Activated effector memory CD4-positive, alpha-beta T cell treated with Interleukin-2 at 50 U/mL for 16 hours (primary cell): Measurements from ENCODE around the gene SH2D3A.
A peak's percentile ranks its signal among the peaks of the same experiment; 100 is the strongest.
"Not testable (repeated sequence)": the region's sequence is repeated elsewhere in the genome, so short reads cannot be mapped to it uniquely, and the experiment has no call there.

Source experiments
- DNase-seq: peaks from one replicate; pipeline ENCODE4 v3.0.0-alpha.2; 2020

Gene SH2D3A

DNA sequence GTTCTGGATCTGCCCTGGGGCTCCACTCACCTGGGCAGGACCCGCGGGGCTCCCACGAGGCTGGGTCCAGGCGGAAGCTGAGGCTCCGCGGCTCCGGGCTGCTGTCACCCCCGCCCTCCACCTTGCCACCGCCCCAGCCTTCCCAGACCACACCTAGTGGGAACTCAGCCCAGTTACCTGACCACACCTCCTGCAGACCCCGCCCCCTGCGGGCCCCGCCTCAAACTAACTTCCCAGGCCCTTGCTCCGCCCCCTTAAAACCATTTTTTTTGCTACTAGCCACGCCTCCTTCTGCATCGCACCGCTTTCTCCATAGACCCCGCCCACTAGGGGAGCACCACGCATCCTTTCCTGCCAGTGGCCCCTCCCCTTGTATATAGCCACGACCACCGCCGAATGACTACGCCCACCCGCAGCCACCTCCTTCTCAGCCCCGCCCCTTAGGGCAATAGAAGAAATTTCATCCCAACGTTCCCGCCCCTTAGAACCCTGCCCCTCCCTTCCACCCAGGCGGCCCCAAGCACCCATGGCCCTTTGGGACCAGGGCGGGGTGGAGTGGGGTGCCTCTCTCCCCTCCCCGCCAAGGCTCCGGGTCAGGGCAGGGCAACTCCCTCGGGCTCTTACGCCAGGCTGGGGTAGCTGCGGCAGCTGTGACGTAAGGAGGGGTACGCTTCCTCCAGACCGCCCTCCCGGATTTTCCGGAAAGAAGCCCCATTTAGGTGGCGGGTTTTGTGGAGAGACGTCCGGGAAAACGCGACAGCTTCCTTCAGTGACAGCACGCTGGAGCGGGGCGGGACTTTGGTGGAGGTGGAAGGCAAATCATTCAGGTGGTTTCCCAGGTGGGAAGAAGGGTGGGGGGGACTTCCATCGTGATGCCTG, at the start of gene SH2D3A:
SH2D3A (minus strand) TSS at position 79 of the 879 bp plus-strand sequence. CDS start 3,687 bp downstream, outside the sequence.
- DNase-seq: peak; percentile 91

DNA sequence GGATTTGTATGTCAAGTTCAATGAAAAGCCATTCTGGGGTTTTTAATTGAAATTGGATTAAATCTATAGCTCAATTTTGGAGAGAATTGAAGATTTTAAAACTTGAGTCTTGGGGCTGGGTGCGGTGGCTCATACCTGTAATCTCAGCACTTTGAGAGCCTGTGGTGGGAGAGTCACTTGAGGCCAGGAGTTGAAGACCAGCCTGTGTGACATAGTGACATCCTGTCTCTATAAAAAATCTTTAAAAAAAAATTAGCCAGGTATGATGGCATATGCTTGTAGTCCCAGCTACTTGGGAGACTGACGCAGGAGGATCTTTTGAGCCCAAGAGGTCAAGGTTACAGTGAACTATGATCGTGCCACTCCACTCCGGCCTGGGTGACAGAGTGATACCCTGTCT, 46.4 kb upstream of the SH2D3A start:
- DNase-seq: no peak

DNA sequence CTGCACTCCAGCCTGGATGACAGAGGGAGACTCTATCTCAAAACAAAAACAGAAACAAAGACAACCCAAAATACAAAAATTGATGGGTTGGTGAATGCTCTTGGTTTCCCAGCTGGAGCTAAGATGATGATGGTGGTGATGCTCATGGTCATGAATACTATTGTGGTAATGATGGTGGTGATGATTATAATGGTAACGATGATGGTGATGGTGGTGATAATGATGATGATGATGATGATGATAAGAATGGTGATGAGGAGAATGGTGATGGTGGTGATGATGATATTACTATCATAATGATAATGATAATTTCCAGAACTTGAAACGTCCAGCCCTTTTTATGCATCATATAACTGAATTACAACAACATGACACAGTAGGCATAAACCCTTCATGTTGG, 45.4 kb upstream of the SH2D3A start:
- no peak for DNase-seq

DNA sequence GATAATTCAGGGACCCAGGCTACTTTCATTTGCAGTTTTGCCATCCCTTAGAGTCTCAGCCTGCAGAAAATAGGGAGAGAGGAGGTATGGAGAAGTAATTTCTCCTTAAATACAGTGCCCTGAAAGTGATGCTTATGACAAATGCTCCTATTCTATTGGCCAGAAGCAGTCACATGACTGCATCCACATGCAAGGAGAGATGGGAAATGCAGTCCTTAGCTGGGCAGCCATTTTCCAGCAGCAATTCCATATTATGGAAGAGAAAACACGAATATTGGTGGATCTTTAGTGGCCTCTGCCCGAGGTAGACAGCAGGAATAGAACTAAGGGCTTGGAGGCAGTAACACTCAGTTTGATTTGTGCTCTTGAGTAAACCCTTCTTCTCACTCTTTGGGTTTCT, 44.7 kb upstream of the SH2D3A start:
- DNase-seq: no peak

DNA sequence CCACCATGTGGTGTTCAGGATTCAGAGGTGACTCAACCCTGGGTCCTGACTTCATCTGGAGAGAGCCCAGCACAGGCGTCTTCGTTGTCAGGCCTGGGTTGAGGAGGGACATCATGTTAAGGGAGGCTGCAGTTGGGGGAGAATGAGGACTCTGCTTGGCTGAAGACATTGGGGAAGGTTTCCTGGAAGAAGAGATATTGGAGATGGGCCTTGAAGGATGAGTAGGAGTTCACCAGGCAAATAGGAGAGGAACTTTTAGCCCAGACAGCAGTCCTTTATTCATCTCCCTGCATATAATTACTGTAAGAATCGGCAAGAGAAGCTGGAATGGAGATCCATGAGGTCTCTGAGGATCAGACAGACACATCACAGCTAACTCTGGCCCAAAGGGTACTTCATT, 44.1 kb upstream of the SH2D3A start:
- no peak for DNase-seq

DNA sequence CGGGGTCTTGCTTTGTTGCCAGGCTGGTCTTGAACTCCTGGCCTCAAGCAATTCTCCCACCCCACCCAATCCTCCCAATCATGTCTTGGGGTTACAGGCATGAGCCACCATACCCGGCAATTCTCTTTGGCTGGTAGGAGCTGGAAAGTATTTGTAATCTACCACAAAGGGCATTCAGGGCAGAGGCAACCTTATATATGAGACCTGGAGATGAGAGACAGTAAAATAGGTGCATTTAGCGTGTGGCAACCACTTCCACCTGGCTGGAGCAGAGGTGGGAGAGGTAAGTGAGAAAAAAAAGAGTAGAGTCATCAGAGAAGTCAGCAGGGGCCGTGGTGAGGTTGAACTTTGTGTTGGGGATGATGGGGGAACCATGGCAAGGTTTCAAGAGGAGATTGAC, 42.0 kb upstream of the SH2D3A start:
- DNase-seq: no peak

DNA sequence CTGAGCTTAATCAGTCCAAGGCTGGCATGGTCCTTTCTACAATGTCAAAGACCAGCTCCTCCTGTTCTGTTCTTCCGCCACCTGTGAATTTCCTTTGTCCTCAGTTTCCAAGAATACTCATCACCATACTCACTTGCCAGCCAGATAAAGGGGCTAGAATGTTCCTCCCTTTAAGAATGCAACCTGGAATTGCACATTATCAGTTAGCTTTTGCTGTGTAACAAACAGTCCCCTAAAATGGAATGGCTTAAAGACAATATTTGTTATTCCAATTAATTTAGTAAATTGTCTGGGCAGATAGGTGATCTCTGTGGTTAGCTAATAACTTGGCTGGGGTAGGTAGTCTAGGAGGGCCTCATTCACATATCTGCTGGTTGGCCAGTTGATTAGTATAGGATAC, 41.3 kb upstream of the SH2D3A start:
- DNase-seq: no peak

DNA sequence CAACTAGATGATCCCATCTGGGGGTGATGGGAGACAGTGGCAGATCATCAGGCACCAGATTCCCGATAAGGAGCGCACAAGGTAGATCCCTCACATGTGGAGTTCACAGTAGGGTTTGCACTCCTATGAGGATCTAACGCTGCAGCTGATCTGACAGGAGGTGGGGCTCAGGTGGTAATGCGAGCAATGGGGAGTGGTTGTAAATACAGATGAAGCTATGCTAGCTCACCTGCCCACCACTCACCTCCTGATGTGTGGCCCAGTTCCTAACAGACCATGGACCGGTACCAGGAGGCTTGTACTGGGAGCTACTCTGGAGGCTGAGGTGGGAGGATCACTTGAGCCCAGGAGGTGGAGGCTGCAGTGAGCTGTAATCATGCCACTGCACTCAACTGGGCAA, 40.1 kb upstream of the SH2D3A start:
- no peak for DNase-seq

DNA sequence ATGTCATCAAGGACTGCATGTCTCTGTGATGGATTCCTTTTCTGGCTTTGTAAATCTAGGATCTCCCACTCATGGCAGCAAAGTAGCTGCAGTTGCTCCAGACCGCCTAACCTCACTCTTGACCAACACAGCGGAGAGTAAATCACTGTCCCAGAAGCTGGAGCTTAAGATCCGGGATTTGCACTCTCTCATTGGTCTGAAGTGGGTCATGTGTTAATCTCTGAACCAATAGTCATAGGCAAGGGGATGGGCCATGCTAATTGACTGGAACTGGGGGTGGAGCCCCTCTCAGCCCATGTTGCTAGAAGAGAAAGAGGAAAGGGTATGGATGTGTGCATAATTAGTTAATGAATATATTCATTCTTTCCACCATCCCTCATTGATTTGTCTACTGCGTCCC, 39.3 kb upstream of the SH2D3A start:
- DNase-seq: no peak

DNA sequence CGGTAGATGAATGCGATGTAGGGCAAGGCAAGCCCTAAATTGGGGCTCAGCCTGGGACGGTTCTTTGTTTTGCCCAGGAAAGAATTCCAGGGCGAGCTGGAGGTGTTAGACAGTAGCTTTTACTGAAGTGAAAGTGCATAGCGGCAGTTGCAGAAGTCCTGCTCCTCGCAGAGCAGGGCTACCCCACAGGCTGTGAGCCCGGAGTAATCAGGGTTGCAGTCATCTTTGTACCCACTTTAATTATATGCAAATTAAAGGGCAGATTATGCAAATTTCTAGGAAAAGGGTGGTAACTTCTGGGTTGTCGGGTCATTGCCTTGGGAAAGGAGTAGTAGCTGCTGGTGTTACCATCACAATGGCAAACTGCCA, 35.8 kb upstream of the SH2D3A start:
- no peak for DNase-seq

DNA sequence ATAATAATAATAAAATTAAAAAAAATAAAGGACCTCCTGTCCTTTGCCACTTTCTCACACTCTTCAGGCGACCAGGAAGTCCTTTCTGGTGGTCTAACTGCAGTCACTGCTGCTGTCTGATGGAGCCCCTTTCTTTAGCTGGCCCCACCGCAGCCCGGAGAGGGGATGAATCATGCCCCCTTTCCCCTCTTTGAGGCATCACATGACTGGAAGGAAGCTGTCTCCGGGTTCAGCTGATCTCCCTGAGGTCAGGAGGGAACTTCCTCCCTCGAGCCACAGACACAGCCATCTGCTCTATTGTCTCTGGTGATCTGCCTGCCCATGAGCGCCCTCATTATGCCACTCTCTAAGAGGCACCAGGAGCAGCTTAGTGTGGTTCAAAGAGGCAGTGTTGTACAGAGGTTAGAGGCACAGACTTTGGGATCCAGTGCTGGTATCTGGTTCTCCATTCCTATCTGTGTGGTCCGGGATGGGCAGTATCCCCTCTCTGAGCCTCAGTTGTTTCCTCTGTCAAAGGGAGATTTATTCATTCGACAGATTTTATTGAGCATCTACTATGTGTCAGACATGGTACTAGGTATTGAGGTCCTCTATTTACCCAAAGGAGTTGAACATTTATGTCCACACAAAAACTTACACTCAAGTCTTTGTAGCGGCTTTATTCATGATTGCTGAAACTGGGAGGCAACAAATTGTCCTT, 35.3 kb upstream of the SH2D3A start:
- peak; percentile 45 for DNase-seq

DNA sequence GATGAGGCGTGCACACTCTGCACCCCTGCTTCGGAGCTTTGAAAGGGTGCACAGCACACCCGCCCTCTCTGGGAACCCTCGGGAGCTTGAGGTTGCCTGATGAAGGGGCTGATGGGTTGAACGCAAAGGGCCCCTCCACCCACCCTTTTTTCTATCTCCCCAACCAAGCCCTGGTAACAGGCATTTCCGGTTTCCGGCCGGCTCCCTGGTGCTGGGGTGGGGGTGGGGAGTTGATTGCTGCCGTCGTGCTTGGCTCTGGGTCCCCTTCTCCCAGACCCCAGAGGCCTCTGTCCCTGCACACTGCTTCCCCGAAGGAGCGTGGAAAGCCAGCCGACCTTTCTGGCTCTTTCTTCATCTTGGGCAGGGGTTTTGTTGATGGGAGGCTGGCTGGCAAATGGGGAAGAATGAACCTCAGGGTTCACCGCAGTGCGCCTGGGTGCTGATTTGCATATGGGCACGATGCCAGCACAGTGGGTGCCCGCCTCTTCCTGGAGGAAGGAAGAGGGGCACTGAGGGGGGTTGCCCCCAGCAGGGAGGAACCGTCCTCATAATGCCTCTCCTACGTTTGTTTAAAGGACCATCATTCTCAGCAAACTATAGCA, 34.4 kb upstream of the SH2D3A start:
- DNase-seq: peak; percentile 75

DNA sequence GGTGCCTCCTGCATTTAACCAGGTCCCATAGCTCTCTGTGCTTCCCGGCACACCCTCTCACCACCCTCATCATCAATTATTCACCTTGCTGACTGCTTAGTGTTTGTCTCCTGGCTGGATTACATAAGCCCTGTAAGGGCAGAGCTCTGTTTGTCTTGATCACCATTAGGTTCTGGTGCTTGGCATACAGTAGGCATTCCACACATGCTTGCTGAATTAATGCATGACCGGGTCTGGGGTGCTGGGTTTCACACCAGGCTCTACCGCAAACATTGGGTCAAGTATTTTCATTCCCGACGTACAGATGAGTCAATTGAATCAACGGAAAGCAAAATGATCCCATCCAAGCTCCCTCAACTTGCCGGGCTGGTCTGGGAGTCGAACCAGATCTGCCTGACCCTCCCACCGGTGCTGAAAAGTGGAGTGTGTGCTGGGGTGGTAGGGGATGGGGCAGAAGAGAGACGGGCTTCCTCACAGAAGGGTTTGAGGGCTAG, 33.8 kb upstream of the SH2D3A start:
- no peak for DNase-seq

DNA sequence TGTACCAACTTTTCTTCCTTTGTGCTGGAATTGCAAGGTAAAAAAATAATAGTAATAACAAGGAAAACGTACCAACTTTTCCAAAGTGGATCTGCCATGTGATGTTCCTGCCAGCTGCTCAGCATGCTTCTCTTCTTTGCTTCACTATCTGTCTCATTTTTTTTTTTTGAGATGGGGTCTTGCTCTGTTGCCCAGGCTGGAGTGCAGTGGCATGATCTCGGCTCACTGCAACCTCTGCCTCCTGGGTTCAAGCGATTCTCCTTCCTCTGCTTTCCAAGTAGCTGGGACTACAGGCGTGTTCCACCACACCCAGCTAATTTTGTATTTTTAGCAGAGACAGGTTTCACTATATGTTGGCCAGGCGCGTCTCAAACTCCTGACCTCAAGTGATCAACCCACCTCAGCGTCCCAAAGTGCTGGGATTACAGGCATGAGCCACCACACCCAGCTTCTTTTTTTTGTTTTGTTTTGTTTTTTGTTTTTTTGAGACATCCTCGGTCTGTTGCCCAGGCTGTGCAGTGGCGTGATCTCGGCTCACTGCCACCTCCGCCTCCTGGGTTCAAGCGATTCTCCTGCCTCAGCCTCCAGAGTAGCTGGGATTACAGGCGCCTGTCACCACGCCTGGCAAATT, 33.0 kb upstream of the SH2D3A start:
- not testable (repeated sequence) for DNase-seq

DNA sequence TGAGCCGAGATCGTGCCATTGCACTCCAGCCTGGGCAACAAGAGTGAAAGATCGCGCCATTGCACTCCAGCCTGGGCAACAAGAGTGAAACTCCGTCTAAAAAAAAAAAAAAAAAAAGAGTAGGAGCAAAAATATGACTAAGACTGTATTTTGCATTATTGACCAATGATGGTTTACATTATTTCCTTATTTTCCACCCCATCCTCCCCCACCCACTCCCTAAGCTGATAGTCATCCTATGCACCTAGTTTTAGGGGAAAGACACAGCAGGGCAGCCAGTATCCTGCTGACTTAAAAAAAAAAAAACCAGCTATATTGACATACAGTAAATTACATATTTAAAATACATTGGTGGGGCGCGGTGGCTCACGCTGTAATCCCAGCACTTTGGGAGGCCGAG, 30.4 kb upstream of the SH2D3A start:
- no peak for DNase-seq

DNA sequence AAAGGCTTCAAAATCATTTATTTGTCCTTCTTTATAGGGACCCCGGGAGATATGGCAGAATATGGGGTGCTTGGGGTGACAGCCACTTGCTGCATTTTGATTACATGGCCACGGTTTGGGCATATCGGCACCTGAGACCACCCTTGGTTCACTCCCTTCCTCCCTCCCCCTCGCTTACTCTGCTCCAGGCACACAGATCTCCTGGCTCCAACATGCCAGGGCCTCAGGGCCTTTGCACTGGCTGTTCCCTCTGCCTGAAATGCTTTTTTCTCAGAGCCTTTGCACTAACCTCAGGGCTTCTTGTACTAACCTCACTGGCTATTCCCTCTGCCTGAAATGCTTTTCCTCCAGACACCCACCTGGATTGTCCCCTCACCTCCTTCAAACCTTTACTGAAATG, 29.0 kb upstream of the SH2D3A start:
- no peak for DNase-seq

DNA sequence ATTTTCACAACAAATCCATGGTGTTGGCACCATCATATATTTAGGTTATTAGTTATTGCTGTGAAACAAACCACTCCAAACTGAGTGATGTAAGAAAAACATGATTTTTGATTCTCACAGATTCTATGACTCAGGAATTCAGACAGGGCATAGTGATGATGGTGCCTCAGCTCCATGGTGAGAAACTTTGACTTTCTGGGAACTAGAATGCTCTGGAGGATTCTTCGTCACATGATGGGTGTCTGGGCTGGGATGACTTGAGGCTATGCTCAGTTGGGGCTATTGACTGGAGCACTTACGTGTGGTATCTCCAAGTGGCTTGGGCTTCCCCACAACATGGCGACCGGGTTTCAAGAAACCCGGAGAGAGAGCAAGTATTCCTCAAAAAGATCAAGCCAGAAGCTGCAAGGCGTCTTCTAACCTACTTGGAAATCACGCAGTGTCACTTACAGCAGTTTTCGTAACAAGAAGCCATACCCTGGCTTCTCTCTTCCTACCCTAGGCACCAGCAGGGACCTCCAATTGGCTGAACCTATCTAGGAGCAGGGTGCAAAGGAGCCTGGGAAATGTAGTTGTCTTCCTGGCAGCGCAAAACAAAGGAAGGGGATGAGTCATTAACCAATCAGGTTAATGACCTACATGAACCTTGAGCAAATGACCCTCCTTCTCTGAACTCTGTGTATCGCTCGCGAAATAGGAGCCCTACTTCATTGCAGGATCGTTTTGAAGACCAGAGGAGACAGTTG, 27.6 kb upstream of the SH2D3A start:
- DNase-seq: no peak

DNA sequence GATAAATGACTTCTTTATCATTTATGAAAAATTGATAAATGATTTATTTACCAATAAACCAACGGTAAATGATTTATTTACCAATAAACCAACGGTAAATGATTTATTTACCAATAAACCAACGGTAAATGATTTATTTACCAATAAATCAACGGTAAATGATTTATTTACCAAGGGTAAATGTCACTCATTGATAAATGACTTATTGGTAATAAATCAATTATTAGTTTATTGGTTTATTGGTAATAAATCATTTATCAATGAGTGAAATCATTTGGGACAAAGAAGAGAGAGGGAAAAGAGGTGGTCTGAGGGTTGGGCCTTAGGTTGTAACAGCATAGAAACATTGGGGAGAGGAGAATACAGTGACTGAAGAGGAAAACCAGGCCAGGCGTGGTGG, 26.7 kb upstream of the SH2D3A start:
- DNase-seq: no peak

DNA sequence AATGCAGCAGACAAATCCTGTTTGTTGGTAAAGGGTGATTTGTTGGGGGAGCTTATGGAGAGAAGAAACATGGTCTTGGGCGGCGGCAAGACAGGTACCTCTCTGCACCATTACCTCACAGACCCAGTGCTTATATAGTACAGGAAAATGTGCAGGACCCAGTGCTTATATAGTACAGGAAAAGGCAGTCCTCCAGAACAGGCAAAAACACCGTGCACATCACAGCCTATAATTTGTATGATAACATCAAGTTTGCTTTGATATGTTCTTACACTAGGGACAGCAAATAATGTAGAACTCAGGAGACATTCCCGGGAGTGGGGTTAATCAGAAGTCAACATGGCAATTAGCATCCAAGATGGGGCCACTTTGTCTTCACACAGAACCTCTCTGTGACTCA, 26.2 kb upstream of the SH2D3A start:
- no peak for DNase-seq

DNA sequence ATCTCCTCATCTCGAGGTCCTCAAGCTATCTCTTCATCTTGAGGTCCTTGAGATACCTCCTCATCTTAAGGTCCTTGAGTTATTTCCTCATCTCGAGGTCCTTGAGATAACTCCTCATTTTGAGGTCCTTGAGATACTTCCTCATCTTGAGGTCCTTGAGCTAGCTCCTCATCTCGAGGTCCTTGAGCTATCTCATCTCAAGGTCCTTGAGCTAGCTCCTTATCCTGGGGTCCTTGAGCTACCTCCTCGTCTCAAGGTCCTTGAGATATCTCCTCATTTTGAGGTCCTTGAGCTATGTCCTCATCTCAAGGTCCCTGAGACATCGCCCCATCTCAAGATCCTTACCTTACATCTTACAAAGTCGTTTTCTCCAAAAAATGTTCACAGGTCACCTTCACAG, 24.0 kb upstream of the SH2D3A start:
- no peak for DNase-seq

DNA sequence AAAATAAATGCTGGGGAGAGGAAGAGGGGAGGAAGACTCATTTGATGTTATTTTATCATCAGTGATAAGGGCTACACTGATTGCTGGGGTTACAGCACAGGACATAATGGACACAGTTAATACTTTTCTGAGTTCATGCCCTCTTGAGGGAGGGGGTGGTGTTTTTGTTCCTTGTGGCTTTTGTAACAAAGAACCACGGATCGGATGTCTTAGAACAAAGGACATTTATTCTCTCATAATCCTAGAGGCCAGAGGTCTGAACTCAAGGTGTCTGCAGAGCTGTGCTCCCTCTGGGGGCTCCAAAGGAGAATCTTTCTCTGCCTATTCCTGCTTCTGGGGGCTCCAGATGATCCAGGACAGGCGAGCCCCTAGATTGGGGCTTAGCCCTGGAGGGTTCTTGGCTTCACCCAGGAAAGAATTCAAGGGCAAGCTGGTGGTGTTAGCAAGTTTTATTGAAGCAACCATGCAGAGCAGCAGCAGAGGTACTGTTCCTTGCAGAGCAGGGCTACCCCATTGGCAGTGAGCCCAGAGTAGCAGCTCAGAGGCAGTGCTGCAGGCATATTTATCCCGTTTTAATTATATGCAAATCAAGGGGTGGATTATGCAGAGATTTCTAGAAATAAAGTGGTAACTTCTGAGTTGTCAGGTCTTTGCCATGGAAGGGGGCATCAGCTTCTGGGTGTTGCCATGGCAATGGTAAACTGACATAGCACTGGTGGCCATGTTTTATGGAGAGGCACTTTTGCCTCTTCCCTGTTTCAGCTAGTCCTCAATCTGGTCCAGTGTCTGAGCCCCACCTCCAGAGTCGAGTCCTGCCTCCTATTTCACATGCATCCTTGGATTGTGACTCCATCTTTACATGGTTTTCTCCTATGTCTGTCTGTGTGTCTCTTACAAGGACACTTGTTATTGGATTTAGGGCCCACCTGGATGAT, 23.2 kb upstream of the SH2D3A start:
- no peak for DNase-seq

DNA sequence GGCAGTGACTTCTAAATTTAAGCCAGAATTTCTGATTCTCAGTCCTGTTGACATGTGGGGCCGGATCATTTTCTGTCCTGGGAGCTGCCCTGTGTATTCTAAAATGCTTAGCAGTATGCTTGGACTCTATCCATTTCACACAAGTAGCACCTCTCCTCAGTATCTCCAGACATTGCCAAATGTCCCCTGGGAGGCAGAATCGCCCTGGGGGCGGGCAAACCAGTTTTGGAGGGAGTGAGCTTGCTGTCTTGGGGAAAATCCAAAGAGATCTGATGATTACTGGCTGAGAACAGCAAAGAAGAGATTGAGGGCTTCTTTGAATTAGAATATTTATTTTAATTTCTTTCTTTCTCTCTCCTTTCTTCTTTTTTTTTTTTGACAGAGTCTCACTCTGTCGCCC, 21.7 kb upstream of the SH2D3A start:
- no peak for DNase-seq
